Peyer's patch (tissue), 4 donors: ENCODE measurements around the gene GABARAP. TPM values are rescaled to one million over a fixed set of nuclear protein-coding genes. Genes with fewer than 3 reads are reported as not detected.

Experiments
- DNase-seq, 3 donors: peaks; one replicate each; pipeline ENCODE4 v3.0.0-alpha.2; 2017 to 2019
- H3K27ac ChIP-seq, 4 donors: fragments of 200-600 bp; sonication (generic); one replicate each; pipeline ENCODE4 v1.5.1; 2016 to 2019
- H3K27me3 ChIP-seq, 2 donors: fragments of 200-600 bp; sonication (generic); one replicate each; pipeline ENCODE4 v1.5.1; 2019
- H3K36me3 ChIP-seq, 3 donors: fragments of 200-600 bp; sonication (generic); one replicate each; pipeline ENCODE4 v1.5.1; 2016 to 2019
- H3K4me1 ChIP-seq, 4 donors: fragments of 200-600 bp; sonication (generic); one replicate each; pipeline ENCODE4 v1.5.1; 2016 to 2019
- H3K4me3 ChIP-seq, 4 donors: fragments of 200-600 bp; sonication (generic); 1 replicate in 3 of 4; 2 replicates in 1 of 4; pipeline ENCODE4 v1.5.1; 2016 to 2019; ENCODE audit warnings: mild to moderate bottlenecking in 1 of 4
- H3K9me3 ChIP-seq, 4 donors: fragments of 200-600 bp; sonication (generic); one replicate each; pipeline ENCODE4 v1.5.1; 2016 to 2019; ENCODE audit warnings: mild to moderate bottlenecking in 1 of 4
- CTCF ChIP-seq, 6 experiments: fragments of 450-650 bp in 4 of 6; fragments of 200-600 bp in 2 of 6; sonication (generic) in 1 of 6; IDR thresholded peaks; one replicate each; pipeline ENCODE4 v1.5.1; 2017 to 2019; ENCODE audit warnings: antibody characterized with exemption in 6 of 6, mild to moderate bottlenecking in 3 of 6, moderate library complexity in 1 of 6
- POLR2A ChIP-seq, 2 donors: fragments of 450-650 bp; IDR thresholded peaks; one replicate each; pipeline ENCODE4 v1.5.1; 2017; ENCODE audit warnings: antibody characterized with exemption in 2 of 2, mild to moderate bottlenecking in 2 of 2, moderate library complexity in 2 of 2
- total RNA-seq, 4 donors: library from RNA; depleted of rRNA; stranded (reverse); fragments of >200 nt; gene quantifications; one replicate each; pipeline ENCODE4 v1.1.0, GENCODE V29; 2016

Gene GABARAP
- total RNA-seq, 4 donors from 2014 or later: 288 to 521 (median 367) TPM

- Histone ChIP-seq H3K36me3 (peaks cover 0 to 9% (median 0%) of the 10 kb centered on the region in 3 donors), H3K4me3 (peak overlapping the region; percentile 16 to 51 (median 33)), H3K4me1 (peaks cover 5 to 64% (median 13%) of the 10 kb centered on the region in 4 donors), H3K27ac (peak overlapping the region; percentile 26 to 100 (median 62)), H3K9me3 (no peaks in the 10 kb centered on the region), H3K27me3 (no peaks in the 10 kb centered on the region)
- no peak for TF ChIP-seq CTCF (IDR thresholded peaks at IDR 0.05)
- TF ChIP-seq POLR2A (IDR thresholded peaks at IDR 0.05): no peak
- no peak for DNase-seq
These were observed 24.9 kb downstream of the GABARAP start for GRCh38 chr17:7217113-7217987.

- no peak for DNase-seq
- Histone ChIP-seq H3K27me3 (no peaks in the 10 kb centered on the region), H3K9me3 (no peaks in the 10 kb centered on the region), H3K36me3 (peaks cover 0 to under 1% (median 0%) of the 10 kb centered on the region in 3 donors), H3K4me3 (peak overlapping the region in 3 of 4 donors; percentile 21 to 51 (median 45)), H3K4me1 (peaks cover 5 to 58% (median 13%) of the 10 kb centered on the region in 4 donors), H3K27ac (peak overlapping the region; percentile 26 to 100 (median 64))
- TF ChIP-seq POLR2A (IDR thresholded peaks at IDR 0.05) (no peak), CTCF (IDR thresholded peaks at IDR 0.05) (no peak)
These were observed 25.8 kb downstream of the GABARAP start for GRCh38 chr17:7216242-7217112.

- peak overlapping the region in 3 of 4 donors; percentile 65 to 74 (median 70) for H3K27ac ChIP-seq
- no peak overlapping the region for H3K4me3 ChIP-seq
- H3K27me3 ChIP-seq: no peaks in the 10 kb centered on the region
- TF ChIP-seq CTCF (IDR thresholded peaks at IDR 0.05) (no peak), POLR2A (IDR thresholded peaks at IDR 0.05) (no peak)
- H3K36me3 ChIP-seq: no peaks in the 10 kb centered on the region
- no peak for DNase-seq
- no peaks in the 10 kb centered on the region for H3K9me3 ChIP-seq
- H3K4me1 ChIP-seq: peaks cover 5 to 51% (median 10%) of the 10 kb centered on the region in 4 donors
These were observed 26.5 kb downstream of the GABARAP start for GRCh38 chr17:7215652-7216180.

GRCh38 chr17:7215136-7215638 is 27.1 kb downstream of the GABARAP start:
- H3K9me3 ChIP-seq: no peaks in the 10 kb centered on the region
- H3K27me3 ChIP-seq: no peaks in the 10 kb centered on the region
- peak overlapping the region in 3 of 4 donors; percentile 65 to 74 (median 70) for H3K27ac ChIP-seq
- TF ChIP-seq POLR2A (IDR thresholded peaks at IDR 0.05) (no peak), CTCF (IDR thresholded peaks at IDR 0.05) (no peak)
- H3K36me3 ChIP-seq: no peaks in the 10 kb centered on the region
- DNase-seq: no peak
- H3K4me1 ChIP-seq: peaks cover 5 to 46% (median 8%) of the 10 kb centered on the region in 4 donors
- H3K4me3 ChIP-seq: peak overlapping the region in 3 of 4 donors; percentile 42 to 57 (median 53)
